ENCODE measurements around the gene DUSP2.
A peak's percentile ranks its signal among the peaks of the same experiment; 100 is the strongest.
"Not testable (repeated sequence)": the region's sequence is repeated elsewhere in the genome, so short reads cannot be mapped to it uniquely, and the experiment has no call there.

The DUSP2 gene

DNA sequence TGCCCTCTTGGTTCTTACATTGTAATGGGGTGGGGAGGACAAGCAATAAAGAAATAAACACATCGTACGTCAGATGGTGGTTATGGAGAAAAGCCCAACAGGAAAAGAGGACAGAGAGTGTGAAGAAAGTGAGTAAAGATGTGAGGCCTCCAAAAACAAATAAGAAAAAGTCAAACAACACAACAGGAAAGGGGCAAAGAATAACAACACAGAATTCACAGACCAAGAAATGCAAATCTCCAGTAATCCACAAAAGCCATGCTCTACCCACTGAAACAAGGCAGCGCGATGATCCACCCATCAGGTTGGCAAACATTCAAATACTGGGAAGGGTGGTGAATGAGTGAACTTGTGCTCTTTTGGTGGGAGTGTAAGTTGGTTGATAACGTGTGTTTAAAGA lies 16.7 kb upstream of the DUSP2 start:
- no peak for DNase-seq

DNA sequence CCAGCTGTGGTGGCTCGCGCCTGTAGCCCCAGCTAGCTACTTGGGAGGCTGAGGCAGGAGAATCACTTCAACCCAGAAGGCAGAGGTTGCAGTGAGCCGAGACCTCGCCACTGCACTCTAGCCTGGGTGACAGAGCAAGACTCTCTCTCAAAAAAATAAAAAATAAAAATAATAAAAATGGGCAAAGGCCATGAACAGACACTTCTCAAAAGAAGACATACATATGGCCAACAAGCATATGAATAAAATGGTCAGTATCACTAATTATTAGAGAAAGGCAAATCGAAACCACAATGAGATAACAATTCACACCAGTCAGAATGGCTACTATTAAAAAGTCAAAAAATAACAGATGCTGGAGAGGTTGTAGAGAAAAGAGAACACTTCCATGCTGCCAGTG lies 15.1 kb upstream of the DUSP2 start:
- not testable (repeated sequence) for DNase-seq

DNA sequence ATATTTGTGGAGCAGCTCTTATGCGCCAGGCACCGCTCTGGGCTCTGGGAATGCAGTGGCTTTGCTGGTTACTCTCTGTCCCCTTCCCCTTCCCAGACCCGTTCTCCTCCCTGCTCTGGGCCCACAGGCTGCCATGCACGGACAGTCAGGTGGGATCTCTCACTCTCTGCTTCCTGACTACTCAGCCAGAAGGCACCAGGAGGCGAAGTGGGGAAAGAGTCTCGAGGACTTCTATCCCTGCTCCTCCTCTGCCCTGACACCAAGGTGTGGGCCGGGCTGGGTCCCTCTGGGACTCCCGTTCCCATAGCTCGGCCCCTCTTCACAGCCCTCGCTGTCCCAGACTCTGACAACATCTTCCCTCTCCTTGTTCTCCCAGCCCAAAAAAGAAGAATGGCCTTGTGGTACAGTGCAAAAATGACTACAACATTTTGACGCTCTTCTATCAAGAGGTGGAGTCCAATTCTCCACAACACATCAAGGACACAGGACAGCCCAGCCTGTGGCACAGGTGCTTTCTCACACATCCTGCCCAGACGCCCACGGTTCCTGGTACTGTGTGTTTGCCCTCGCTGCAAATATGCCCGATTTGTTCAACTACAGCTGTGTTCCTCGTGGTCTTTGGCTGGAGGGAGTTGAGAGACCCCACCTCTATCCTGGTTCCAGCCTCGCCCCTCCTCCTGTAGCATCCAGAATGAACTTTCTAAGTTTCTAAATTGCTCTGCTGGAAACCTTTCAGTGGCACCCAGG lies 14.0 kb upstream of the DUSP2 start:
- DNase-seq = no peak

DNA sequence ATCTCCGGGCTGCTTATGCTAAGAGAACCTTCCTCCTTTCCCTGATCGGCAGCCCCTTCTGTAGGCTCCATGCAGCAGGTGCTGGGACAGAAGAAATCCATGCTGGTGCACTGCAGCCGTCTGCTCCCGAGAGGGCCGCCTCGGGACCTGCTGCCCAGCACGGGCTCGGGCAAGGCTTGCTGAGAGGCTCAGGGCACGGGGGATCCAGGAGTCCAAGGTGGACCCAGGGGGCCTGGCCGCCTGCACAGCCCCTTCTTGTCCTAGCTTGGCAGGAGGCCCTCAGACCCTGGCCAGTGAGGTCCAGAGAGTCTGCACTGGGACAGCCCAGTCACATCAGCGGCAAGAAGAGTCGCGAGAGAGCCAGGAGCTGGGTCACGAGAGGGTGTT lies 13.3 kb upstream of the DUSP2 start:
- DNase-seq = no peak

DNA sequence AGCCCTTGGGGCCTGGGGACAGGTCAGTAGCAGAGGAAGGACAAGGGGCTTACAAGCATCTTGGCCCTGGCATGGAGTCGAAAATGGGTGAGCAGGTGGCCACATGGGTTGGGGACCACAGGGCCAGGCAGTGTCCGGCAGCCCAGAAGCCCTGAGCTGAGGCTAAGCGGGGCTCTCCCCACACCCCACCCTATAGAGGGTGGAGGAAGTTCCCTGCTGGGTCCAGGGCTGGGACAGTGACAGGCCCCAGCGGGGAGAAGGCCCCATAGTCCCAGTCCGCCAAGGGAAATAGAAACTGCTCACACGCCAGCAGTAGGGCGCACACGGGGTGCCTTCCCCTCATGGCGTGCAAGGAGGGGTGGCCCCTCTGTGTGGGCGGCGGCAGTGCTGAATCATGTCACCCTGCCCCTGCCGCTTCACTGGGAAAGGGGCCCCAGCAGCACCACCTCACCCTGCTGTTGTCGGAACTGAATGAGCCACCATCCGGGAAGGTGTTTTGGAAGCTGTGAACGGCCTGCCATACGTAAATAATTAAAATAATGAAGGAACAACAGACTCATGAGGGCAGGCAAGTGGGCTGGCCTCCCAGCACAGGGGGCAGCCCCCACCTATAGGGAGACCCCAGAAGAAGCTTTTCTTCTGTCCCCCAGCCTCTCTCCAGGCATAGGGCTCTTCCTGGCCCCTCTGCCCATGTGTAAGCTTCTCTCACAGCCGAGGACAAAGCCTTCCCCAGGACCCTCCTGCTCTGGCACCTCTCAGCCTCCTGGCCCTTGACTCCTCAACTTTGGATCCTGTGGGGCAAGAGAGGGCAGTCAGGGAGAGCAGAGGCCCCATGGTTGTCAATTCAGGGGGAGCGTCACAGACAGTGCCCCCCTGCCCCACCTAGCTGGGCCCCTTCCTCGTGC lies 12.7 kb upstream of the DUSP2 start:
- DNase-seq = peak; percentile 63

DNA sequence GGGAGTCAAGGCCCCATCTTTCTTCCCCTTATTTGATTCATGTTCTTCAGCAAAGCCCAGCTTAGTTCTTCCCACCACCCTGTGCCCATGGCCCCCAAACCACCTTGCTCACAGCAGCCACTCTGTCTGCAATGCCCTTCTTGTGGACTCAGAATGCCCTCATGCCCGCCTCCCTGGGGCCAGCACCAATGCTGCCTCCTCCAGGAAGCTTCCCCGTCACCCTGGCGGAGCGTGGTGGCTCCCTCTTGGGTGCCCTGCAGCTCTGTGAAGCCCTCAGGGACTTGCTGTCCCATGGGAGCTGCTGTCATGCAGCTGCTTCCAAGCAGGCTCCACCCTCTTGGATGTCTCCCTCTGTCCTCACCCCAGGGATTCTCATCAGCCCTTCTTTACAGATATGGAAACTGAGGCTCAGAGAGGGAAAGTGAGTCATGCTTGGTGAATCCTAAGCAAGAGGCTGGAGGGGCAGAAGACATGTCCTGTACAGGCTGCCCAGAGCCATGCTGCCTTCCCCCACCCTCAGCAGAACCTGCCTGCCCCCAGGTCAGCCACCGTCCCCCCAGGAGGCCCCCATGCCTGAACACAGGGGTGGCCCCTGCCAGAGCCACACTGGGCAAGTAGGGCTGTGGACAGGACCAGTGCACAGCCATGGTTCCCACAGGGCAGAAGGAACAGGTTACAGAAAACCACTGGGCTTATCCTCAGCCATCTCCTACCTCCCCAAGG lies 11.8 kb upstream of the DUSP2 start:
- DNase-seq = no peak

DNA sequence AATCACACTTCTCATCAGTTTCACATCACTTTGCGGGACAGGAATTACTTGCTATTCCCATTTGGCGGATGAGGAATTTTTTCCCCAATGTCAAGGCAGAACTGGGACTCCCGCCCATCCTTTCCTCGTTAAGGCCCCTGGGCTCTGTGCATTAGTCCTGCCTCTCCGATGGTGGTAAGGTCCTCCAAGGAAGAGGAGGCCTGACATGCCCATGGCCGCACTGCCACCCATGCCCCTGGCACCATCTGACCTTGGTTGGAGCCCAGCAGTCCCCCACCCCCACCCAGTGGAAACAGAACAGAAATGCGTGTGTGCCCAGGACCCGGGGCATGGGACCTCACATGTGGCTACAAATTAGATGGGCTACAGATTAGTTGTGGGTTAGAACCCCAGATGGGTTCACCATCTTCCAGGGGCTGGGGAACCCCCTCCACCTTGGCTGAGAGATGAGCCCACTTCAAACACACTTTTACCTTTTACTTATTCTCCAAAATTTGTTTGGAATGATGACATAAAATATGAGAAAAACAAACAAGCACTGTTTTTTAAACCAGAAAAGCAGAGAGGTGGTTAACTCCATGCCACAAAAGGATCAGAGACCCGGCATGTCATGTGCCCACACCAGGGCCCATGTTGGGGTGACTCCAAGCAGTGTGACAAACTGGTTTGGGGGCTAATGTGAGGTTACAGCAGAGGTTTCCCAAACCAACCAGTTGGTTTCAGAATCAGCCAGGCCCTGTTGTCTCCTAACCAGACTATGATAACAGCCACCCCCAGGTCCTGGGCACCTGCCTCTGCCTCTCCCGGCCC lies 11.0 kb upstream of the DUSP2 start:
- DNase-seq = no peak

DNA sequence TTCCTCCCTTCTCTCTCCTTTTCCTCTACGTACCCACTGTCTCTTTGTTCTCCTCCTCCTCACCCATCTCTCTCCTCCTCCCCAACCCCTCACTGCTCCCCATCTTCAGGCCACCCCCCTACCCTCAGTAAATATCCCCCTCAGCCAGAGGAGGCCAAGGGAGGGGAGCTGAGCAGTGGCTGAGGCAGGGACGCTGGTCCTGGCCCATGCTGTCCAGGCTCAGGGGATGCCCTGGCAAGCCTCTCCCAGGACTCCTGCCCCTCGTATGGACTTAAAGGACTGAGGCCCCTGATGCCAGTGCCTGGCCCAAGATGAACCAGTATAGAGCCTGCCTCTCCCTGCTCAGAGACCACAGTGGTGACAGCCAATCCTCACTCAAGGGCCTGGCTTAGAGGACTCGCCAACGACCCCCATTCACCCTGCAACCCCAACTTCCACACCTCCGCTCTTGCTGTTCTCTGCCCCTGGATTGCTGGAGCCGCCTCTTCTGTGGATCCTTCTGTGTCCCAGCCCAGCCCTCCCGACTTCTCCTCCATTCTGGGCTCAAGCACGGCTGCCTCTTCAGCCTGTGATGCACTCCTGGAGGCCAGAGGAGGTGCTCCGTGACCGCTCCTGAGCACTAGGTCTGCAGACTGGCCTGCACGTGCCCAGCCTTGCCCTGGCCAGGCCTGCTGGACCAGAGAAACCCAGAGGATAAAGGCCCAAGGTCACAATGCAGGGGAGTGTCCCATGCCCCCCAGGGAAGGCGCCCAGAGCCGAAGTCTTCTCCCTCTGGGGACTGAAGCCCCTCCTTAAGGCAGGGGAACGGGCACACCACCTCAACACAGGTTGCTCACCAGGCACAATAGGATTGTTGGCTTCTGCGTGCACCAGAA lies 9.5 kb upstream of the DUSP2 start:
- no peak for DNase-seq

DNA sequence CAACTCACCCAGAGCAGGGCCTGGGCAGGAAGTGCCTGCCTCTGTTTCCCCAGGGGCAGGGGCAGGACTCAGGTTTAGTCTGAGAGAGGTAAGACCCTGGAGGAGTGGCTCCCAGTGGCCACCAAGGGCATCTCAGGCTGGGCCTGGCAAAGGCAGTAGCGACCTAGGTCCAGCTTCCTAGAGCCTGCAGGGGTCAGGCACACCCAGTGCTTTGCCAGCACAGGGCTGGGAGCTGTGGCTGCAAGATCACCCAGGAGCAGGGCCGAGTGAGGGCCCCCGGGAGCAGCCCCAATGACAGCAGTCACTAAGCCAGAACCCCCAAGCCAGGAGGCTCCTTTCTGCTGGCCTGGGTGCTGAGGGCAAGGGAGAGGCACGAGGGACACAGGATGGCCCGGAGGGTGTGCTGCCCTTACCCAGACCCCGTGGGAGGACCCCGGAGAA lies 8.8 kb upstream of the DUSP2 start:
- DNase-seq = no peak

DNA sequence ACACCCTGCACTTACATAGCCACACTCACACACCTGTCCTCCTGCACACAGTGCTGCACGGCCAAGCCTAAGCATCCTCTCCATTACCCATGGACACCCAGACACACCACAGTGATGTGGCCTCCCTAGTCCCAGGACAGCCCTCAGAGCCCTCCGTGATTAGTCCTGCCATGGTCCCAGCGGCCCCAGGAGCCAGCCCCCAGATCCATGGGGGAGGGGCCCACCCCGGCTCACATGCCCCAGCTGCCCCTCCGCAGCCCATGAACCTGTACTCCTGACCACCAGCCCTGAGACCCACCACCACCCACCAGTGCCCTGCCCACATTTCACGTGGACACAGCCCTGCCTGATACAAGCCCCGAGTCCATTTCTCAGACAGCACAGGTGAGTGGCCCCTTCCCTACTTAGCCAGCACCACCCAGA lies 8.1 kb upstream of the DUSP2 start:
- DNase-seq = no peak

DNA sequence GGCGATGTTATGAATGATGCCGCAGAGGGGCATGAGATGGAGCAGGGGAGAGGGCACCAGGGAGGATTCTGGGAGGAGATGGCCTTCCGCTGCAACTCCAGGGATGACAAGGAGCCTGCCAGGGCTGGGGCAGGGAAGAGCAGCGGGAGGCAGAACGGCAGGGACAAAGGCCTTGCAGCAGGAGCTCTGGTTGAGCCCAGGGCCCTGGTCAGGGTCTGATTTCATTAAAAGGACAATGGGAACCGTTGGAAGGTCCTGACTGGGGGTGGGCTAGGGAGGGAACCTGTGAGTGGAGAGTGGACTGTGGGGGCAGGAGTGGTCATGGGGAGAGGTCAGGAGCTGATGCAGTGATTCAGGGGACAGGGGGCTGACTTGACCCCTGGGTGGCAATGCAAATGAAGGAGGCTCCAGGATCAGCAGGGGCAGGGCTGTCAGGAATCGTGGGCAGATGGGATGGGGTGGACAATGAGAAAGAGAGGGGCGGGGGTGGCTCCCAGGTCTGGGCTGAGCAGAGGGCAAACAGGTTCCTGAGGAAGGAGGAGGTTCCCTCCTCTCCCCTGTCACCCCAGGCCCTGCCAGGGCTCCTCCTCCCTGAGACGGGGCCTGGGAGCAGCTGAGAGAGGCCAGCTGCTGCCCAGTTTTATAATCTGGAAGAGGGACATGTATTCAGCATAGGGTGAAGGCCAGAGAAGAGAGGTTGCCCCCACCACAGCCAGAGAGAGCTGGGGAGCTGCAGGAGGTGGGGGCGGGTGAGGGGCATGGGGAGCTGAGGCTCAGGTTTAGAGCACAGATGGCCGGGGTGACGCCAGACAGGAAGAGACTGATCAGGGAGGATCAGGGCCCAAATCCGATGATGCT lies 7.3 kb upstream of the DUSP2 start:
- no peak for DNase-seq

DNA sequence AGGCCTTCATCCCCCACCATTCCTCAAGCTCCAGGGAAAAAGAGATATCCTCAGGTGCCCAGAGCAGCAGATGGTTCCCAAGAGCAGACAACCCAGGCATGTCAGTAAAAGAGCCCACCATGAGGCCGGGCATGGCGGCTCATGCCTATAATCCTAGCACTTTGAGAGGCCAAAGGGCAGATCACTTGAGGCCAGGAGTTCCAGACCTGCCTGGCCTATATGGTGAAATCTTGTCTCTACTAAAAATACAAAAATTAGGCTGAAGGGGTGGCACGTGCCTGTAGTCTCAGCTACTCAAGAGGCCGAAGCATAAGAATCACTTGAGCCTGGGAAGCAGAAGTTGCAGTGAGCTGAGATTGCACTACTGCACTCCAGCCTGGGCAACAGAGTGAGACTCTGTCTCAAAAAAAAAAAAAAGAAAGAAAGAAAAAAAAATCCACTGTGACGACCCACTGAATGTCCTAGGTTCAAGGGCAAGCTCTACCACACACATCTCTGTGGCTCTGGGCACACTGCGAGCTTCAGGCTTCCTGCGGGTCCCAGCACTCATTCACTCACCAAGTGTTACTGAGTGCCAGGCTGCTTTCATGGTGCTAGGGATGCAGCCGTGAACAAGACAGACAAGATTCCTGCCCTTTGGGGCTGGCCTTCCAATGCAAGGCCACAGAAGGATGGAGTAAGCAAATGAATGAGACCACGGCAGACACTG lies 6.5 kb upstream of the DUSP2 start:
- no peak for DNase-seq

DNA sequence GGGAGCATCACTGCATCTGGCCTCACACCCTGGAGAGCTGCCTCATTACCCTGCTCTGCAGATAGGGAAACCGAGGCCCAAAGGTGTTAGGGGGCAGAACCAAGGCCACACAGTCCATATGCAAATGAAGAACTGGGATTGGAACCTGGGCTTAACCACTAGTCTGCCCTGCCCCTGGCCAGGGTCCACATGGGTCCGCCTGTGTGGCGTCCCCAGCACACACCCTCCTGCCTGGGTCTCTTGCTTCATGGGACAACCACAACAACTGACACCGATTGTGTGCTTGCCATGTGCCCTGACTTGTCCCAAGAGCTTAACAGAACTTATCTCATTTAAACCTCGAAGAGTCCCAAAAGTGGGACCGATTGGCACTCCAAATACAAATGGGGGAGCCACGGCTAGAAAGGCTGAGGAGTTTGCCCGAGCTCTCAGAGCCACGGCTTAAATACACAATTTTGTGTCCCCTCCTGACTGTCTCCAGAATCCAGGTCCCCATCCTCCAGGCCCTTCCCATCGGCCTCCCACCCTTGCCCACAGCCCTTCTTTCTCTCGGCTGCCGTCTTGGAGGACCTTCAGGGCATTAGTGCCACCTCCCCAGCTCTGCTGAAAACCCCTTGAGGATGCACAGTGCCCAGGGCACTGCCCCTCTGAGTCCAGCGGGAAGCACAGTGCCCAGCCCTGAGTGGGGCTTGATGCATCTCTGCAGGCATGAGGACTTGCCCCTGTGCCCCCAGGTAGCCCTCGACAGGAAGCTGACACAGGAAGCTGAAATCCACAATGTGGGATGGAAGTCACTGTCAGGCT lies 5.8 kb upstream of the DUSP2 start:
- DNase-seq = no peak

DNA sequence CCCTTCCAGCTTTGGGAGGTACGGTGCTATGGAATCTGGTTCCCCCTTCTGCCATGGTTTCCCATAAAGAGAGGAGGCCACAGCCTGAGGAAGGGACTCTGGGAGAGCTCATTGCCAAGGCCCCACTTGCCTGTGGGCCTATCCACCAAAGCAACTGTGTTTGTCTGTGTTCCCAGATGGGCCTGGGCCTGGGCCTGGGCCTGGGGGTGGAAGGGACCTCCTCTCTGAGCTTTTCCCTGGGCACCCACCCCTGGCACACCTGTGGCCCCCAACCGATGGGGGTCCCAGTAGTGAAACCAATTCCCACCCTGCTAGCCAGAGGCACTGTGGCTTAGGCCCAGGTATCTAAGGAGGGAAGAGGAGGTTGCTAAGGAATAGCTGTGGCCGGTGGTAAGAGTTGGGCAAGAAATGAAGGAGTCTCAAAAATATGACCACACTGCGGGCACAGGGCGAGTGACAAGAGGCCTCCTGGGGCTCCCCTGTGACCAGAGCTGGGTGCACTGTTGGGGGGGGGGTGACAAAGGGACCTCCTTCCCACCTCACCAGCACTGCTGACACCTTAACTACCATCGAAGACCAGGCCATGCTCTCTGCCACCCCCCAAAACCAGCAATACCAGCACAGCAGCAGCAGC lies 4.9 kb upstream of the DUSP2 start:
- DNase-seq = no peak

DNA sequence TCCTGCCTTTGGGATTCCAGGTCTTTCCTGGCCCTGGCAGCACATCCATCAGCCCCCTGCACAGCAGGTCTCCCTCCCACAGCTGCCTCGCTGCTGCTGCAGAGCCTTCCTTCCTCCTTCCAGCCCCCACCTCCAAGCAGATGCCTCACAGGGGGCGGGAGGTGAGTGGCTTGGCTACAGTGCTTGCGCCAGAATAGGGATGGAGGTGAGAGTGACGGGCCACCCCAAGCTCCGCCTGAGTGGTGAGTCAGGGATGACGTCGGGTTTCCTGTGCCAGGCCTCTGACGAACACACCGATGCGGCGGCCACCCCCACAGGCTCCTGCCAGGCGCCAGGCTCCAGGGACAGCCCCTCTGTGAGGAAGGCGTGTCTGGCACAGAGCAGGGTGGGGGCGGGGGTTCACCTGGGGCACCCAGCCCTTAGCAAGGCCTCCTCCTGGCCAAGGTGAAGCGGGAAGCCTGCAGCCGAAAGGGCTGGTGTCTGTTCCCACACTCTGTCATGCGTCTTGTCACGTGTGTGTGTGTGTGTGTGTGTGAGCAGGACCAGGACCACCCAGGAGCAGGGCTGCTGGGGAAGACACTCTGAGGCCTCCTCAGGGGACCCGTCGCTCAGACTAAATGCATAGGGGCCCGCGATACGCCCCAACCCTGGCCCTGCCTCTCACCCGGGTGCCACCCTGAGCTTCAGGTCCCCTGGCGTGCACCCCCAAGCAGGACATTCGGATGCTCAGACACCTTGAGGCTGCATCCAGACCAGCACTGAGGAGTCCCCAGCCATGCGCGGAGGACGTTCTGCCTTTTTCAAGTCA lies 3.4 kb upstream of the DUSP2 start:
- peak; percentile 94 for DNase-seq

DNA sequence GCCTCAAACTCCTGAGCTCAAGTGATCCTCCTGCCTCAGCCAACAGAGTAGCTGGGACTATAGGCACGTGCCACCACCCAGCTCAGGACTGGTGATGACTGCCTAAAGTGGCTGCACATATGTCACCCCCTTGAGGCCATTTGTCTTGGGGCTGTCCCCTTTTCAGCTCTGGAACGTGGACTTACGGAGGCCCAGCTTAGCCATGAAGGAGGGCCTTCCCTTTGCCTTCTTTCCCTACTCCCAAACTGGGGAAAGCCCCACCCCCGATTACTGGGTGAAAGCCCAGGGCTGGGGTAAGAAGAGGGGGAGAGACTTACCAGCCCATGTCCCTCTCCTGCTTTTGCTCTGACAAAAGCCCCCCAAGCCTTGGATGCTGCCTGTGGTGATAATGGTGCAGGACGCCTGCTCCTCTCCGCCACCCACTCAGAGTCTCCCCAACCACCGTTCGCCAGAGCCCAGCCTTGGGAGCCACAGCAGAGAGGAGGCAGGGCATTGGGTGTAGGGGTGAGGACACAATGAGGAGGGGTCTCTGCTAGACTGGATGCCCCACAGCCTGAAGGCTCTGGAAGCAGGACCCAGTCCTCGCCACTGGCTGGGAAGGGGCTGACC lies 2.5 kb upstream of the DUSP2 start:
- no peak for DNase-seq
